ENCODE measurements around the gene FIGN. TPM values are rescaled to one million over a fixed set of nuclear protein-coding genes. Genes with fewer than 3 reads are reported as not detected.

The FIGN gene
- total and polyA plus RNA-seq, 2 of the 4 experiments (the other 2 are of a cell fraction): 0.77 to 0.90 TPM

GRCh38 chr2:163785162-163785561 lies 49.4 kb upstream of the FIGN start (continued):
- TF ChIP-seq MXI1 (IDR thresholded peaks at IDR 0.05; ENCODE audit: borderline replicate concordance, low read depth, low read length) (no peak), RCOR1 (IDR thresholded peaks at IDR 0.05; ENCODE audit: insufficient replicate concordance, low read length) (no peak), BHLHE40 (IDR thresholded peaks at IDR 0.05; ENCODE audit: low read depth, low read length) (no peak), CEBPB (IDR thresholded peaks at IDR 0.05; ENCODE audit: low read depth, low read length) (no peak)

DNA sequence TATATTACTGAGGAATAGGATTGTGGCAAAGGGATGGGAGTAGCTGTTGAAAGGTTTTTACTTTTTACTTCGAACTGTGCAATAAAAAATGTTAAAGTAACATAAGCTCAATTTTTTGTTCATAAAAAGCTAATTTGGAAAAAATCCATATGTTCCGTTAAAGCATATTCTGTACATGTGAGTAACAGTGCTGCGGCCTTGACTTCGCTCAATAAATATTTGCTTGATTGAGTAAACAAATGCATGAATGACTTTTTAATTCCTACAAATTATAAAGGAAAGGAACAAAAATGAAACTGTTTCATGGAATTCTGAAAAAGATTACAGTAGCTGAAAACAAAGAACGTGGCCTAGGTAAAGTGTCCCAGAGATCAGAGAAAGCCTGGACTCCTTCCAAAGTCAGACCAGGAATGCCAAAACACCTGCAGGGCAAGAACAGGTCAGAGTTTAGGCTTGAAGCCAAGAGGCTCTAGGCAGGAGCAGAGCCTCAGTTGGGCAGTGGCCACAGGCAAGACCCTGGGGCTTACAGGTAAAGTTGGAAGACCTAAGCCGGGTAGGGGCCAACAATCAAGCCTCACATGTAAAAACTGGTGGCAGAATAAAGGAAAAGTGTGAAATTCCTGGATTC lies 44.3 kb upstream of the FIGN start:
- Histone ChIP-seq H3K4me2 (ENCODE audit: low read depth, low read length) (no peak overlapping the region), H3K9me1 (ENCODE audit: insufficient read depth, low read length) (no peaks in the 10 kb centered on the region), H4K8ac (ENCODE audit: low read depth in 2 of 2, low read length in 2 of 2) (no peak overlapping the region), H2BK15ac (ENCODE audit: low read depth, low read length) (no peak overlapping the region), H3K36me3 (ENCODE audit: control insufficient read depth, insufficient read depth, low read length) (no peaks in the 10 kb centered on the region), H2AK5ac (ENCODE audit: low read depth, low read length) (no peak overlapping the region), H3K56ac (ENCODE audit: extremely low read depth, insufficient read depth, low read length) (no peak overlapping the region), H3K79me1 (ENCODE audit: low read depth in 1 of 2, low read length in 2 of 2) (no peaks in the 10 kb centered on the region), H4K20me1 (ENCODE audit: insufficient read depth, low read length) (no peaks in the 10 kb centered on the region), H3K4me3 (ENCODE audit: insufficient read depth, low read depth, low read length) (no peak overlapping the region), H4K91ac (ENCODE audit: insufficient read depth, low read depth, low read length) (no peak overlapping the region), H3K18ac (ENCODE audit: low read depth, low read length) (no peak overlapping the region), H4K5ac (ENCODE audit: low read depth, low read length) (no peak overlapping the region), H2BK120ac (ENCODE audit: low read depth, low read length) (no peak overlapping the region), H3K27ac (ENCODE audit: insufficient read depth, low read length) (no peak overlapping the region), H2BK5ac (ENCODE audit: low read depth, low read length, poor library complexity, severe bottlenecking) (no peak overlapping the region), H2BK20ac (ENCODE audit: low read depth, low read length) (no peak overlapping the region), H3K4ac (ENCODE audit: low read depth, low read length) (no peak overlapping the region), H2AK9ac (replicated peaks; ENCODE audit: low read depth, low read length, poor library complexity) (no peak overlapping the region), H3K9ac (ENCODE audit: low read depth, low read length) (no peak overlapping the region), H3K9me3 (ENCODE audit: control insufficient read depth, insufficient read depth, low read length) (no peaks in the 10 kb centered on the region), H2AFZ (replicated peaks; ENCODE audit: low read length, poor library complexity) (no peak overlapping the region), H3K14ac (replicated peaks; ENCODE audit: low read depth, low read length) (no peak overlapping the region), H3K4me1 (ENCODE audit: control insufficient read depth, insufficient read depth, low read length) (no peaks in the 10 kb centered on the region), H3K27me3 (ENCODE audit: control insufficient read depth, insufficient read depth, low read length) (no peaks in the 10 kb centered on the region), H3K23ac (ENCODE audit: low read depth, low read length) (no peak overlapping the region)
- ChIA-PET POLR2A (ENCODE audit: unreplicated experiment) (no interaction called here), CTCF (interaction anchor here (0.5 kb wide), 1 partner anchor 24 kb away, joined by 4 read pairs; no protein-coding TSS in a partner anchor)
- intact Hi-C loops (cut with micrococcal nuclease): loop anchor here (5.0 kb wide), 1 partner anchor 583 kb away; no protein-coding TSS in a partner anchor
- dilution Hi-C loops (cut with HindIII; ENCODE audit: low sequenced_read_pairs, unreplicated experiment): no loop called here
- in situ Hi-C loops (cut with MboI; ENCODE audit: low sequenced_read_pairs): no loop called here
- BruUV-seq (replicated peaks): no TSS peak
- ATAC-seq (ENCODE audit: low read depth) (no peak), DNase-seq (no peak)
- WGBS, 2 experiments (ENCODE audit: extremely low coverage in 2 of 2, insufficient read length in 1 of 2): no CpG with 5 or more reads among the region's 6 CpGs
- TF ChIP-seq, protein P1, sequence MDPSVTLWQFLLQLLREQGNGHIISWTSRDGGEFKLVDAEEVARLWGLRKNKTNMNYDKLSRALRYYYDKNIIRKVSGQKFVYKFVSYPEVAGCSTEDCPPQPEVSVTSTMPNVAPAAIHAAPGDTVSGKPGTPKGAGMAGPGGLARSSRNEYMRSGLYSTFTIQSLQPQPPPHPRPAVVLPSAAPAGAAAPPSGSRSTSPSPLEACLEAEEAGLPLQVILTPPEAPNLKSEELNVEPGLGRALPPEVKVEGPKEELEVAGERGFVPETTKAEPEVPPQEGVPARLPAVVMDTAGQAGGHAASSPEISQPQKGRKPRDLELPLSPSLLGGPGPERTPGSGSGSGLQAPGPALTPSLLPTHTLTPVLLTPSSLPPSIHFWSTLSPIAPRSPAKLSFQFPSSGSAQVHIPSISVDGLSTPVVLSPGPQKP (IDR thresholded peaks at IDR 0.05; ENCODE audit: borderline replicate concordance, low read depth, low read length): no peak
- TF ChIP-seq SMC3 (IDR thresholded peaks at IDR 0.05; ENCODE audit: low read depth, low read length) (no peak), MAFK (IDR thresholded peaks at IDR 0.05; ENCODE audit: low read depth, low read length) (no peak), MAZ (IDR thresholded peaks at IDR 0.05; ENCODE audit: borderline replicate concordance, low read depth, low read length) (no peak), CHD1 (IDR thresholded peaks at IDR 0.05; ENCODE audit: low read depth, low read length) (no peak), RFX5 (IDR thresholded peaks at IDR 0.05; ENCODE audit: low read depth, low read length) (no peak), POLR2A (IDR thresholded peaks at IDR 0.05; ENCODE audit: low read depth, low read length) (no peak), BHLHE40 (IDR thresholded peaks at IDR 0.05; ENCODE audit: low read depth, low read length) (no peak), NFE2L2 (IDR thresholded peaks at IDR 0.05; ENCODE audit: low read depth, low read length) (no peak)
- TF ChIP-seq, protein P2, sequence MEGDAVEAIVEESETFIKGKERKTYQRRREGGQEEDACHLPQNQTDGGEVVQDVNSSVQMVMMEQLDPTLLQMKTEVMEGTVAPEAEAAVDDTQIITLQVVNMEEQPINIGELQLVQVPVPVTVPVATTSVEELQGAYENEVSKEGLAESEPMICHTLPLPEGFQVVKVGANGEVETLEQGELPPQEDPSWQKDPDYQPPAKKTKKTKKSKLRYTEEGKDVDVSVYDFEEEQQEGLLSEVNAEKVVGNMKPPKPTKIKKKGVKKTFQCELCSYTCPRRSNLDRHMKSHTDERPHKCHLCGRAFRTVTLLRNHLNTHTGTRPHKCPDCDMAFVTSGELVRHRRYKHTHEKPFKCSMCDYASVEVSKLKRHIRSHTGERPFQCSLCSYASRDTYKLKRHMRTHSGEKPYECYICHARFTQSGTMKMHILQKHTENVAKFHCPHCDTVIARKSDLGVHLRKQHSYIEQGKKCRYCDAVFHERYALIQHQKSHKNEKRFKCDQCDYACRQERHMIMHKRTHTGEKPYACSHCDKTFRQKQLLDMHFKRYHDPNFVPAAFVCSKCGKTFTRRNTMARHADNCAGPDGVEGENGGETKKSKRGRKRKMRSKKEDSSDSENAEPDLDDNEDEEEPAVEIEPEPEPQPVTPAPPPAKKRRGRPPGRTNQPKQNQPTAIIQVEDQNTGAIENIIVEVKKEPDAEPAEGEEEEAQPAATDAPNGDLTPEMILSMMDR (conservative IDR thresholded peaks at IDR 0.05; ENCODE audit: low read depth, low read length): no peak

Data from IMR-90 (cell line).